ENCODE measurements around the gene CNTN5. TPM values are rescaled to one million over a fixed set of nuclear protein-coding genes. Genes with fewer than 3 reads are reported as not detected.

Gene CNTN5
- total RNA-seq, 1 donor from 2014 or later: not detected

DNA sequence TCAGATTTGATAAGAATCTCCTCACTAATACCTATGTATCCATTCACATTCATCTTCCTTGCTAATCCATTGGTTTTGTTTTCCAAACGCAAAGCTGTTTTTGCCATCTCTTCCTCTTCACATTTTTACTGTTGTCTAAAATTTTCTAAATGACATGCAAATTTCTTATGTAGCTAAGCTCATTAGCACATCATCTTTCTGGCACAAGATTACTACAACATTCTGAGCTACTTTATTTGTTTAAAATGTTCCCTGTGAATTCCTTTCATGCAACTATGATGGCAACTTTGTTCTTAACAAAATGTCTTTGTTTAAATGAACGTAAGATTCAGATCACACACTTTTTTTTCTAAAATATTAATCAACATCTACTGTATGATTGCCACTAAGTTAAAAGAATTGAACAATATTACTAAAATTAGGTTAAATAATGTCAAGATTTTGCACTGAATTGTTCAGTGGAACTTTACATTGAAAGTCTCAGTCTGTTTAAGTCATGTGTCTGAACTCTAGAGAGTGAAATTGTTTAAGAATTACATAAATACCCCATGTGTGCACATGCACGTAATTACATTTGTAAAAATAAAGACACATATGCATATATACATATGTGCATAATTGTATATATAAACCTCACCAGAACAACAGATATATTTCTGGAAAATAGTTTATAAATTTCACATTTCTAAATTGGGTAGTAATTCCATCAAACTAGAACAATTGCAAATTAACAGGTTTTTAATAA is 688.4 kb downstream of the CNTN5 start:
- H3K4me1 Mint-ChIP-seq (ENCODE audit: low read depth): no peaks in the 10 kb centered on the region
- H3K9me3 Mint-ChIP-seq: peaks cover 25% of the 10 kb centered on the region
- H3K4me3 Mint-ChIP-seq (ENCODE audit: low read depth): no peak overlapping the region
- H3K27me3 Mint-ChIP-seq (ENCODE audit: low read depth): no peaks in the 10 kb centered on the region
- DNase-seq (ENCODE audit: low spot score): no peak
- no peaks in the 10 kb centered on the region for H3K36me3 Mint-ChIP-seq (ENCODE audit: low read depth)
- intact Hi-C loops (cut with micrococcal nuclease): no loop called here
- H3K27ac Mint-ChIP-seq: no peak overlapping the region

DNA sequence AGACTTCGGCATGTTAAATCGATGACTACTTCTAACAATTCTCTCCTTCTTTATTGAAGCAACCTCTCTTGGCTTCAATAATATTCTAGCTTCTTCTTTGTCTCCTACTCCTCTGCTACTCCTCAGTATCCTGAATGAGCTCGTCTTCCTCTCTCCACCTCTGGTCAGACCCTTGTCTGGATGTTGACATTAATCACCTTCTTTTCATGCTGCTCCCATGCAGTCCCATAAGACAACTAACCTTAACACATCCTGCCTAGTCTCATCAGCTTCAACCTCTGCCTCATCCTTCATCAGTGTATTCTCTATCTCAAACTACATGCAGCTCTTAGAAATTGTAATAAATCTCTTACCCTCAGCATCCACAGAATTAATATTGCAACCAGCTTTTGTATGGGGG is 695.6 kb downstream of the CNTN5 start:
- H3K27ac Mint-ChIP-seq: no peak overlapping the region
- H3K27me3 Mint-ChIP-seq (ENCODE audit: low read depth): no peaks in the 10 kb centered on the region
- no peak overlapping the region for H3K4me3 Mint-ChIP-seq (ENCODE audit: low read depth)
- intact Hi-C loops (cut with micrococcal nuclease): no loop called here
- H3K9me3 Mint-ChIP-seq: peaks cover 40% of the 10 kb centered on the region
- no peak for DNase-seq (ENCODE audit: low spot score)
- no peaks in the 10 kb centered on the region for H3K36me3 Mint-ChIP-seq (ENCODE audit: low read depth)
- no peaks in the 10 kb centered on the region for H3K4me1 Mint-ChIP-seq (ENCODE audit: low read depth)

DNA sequence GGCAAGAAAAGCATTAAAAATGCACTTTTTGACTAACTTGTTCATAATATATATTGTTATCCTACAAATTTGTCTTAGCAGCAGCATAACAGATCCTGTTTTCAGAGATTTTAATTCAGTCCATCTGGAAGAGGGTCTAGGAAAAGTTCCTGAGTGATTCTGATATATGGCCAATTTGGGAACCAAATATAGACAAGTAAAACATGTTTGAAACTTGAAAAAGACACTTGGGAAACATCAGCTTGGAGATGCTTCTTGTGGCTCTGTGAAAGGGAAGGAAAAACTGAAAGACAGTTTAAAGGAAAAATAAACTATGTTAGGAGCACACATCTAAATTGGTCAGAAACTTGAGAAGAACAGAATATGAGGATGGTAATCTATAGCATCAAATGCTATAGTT is 697.5 kb downstream of the CNTN5 start:
- H3K9me3 Mint-ChIP-seq: peaks cover 34% of the 10 kb centered on the region
- H3K36me3 Mint-ChIP-seq (ENCODE audit: low read depth): no peaks in the 10 kb centered on the region
- DNase-seq (ENCODE audit: low spot score): no peak
- no peaks in the 10 kb centered on the region for H3K27me3 Mint-ChIP-seq (ENCODE audit: low read depth)
- intact Hi-C loops (cut with micrococcal nuclease): no loop called here
- H3K27ac Mint-ChIP-seq: no peak overlapping the region
- H3K4me3 Mint-ChIP-seq (ENCODE audit: low read depth): no peak overlapping the region
- no peaks in the 10 kb centered on the region for H3K4me1 Mint-ChIP-seq (ENCODE audit: low read depth)

DNA sequence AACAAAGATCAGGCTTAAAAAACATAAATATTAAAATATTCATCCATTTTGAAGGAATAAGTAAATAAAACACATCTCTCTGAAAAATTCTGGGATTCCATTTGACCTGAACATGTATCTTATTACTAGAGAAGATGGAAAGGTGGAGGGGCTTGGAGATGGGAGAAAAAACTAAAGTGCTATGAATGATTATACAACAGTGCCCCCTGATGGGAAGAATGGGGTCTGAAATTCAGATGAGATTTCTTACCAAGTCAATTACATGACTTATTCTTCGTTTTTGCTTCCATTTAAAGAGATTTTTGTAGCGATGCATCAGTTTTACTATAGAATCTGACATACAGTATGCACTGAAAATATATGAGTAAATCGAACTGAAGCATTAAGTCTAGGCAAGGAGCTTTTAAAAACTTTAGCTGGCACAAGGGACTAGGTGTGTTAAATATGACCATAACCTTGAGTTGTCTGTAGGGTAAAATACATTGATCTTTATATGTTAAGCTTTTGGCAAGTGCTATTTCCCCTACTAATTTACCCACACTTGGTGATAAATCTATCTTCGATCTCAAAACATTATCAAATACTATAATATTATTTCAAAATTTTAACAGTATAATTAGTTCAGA is 718.8 kb downstream of the CNTN5 start:
- no peak overlapping the region for H3K27ac Mint-ChIP-seq
- no peaks in the 10 kb centered on the region for H3K36me3 Mint-ChIP-seq (ENCODE audit: low read depth)
- H3K4me1 Mint-ChIP-seq (ENCODE audit: low read depth): no peaks in the 10 kb centered on the region
- DNase-seq (ENCODE audit: low spot score): no peak
- H3K4me3 Mint-ChIP-seq (ENCODE audit: low read depth): no peak overlapping the region
- intact Hi-C loops (cut with micrococcal nuclease): no loop called here
- peaks cover 9% of the 10 kb centered on the region for H3K9me3 Mint-ChIP-seq
- no peaks in the 10 kb centered on the region for H3K27me3 Mint-ChIP-seq (ENCODE audit: low read depth)

DNA sequence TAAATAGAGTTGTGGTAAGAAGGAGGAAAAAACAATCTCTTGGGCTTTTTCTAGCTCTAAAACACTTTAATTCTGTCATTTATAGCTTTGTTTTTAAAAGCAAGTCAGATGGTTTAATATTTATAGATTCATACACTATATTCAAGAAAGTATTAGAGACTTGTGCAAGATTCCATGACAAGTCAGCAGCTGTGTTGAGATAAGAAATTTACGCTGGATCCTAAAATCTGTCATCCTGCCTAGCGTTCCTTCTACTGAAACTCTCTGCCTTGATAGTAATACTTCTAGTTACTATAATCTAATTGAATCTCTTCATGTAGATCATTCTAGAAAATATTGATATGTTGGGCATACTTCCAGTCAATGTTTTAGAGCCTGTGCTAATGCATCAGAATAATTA is 721.8 kb downstream of the CNTN5 start:
- Mint-ChIP-seq H3K36me3 (ENCODE audit: low read depth) (no peaks in the 10 kb centered on the region), H3K4me1 (ENCODE audit: low read depth) (no peaks in the 10 kb centered on the region), H3K4me3 (ENCODE audit: low read depth) (no peak overlapping the region), H3K27ac (no peak overlapping the region), H3K27me3 (ENCODE audit: low read depth) (no peaks in the 10 kb centered on the region), H3K9me3 (peaks cover 5% of the 10 kb centered on the region)
- intact Hi-C loops (cut with micrococcal nuclease): no loop called here
- no peak for DNase-seq (ENCODE audit: low spot score)

DNA sequence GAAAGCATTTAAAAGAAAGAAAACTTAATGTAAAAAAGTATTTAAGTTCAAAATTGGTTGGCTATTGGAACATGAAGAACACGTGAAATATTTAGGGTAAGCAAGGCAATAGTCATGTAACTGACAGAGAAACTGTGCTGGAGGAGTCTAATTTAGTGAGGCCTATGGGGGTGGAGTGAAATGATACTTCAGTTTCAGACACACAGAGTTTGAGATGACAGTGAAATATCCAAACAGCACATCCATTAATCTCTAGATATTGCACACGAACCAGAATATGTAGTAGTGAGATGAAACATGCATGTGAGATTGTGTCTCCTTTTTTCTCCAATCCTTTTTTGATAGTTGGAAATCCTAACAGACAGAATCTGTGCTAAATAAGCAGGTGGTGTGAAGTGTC is 739.0 kb downstream of the CNTN5 start:
- Mint-ChIP-seq H3K4me3 (ENCODE audit: low read depth) (no peak overlapping the region), H3K27ac (no peak overlapping the region), H3K27me3 (ENCODE audit: low read depth) (no peaks in the 10 kb centered on the region), H3K9me3 (peaks cover 30% of the 10 kb centered on the region), H3K4me1 (ENCODE audit: low read depth) (no peaks in the 10 kb centered on the region), H3K36me3 (ENCODE audit: low read depth) (no peaks in the 10 kb centered on the region)
- intact Hi-C loops (cut with micrococcal nuclease): no loop called here
- DNase-seq (ENCODE audit: low spot score): no peak

DNA sequence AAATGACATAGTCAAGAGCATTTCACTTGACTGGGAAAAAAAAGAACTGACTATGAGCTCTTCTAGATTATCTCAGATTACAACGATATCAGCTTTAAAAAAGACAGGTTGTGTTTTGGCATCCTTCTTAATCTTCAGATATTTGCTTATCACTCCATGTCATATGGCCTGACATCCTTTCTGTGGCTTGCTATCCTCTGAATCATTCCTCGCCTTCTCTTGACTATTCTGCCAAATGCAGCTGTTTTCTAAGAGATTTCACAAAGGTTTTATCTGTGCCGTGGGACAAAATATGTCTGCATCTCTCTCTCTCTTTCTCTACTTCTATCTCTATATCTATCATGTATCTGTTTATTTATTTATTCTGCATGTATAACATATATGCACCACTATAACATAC is 746.1 kb downstream of the CNTN5 start:
- intact Hi-C loops (cut with micrococcal nuclease): no loop called here
- peaks cover 31% of the 10 kb centered on the region for H3K9me3 Mint-ChIP-seq
- H3K4me1 Mint-ChIP-seq (ENCODE audit: low read depth): no peaks in the 10 kb centered on the region
- H3K27ac Mint-ChIP-seq: no peak overlapping the region
- no peaks in the 10 kb centered on the region for H3K27me3 Mint-ChIP-seq (ENCODE audit: low read depth)
- no peak for DNase-seq (ENCODE audit: low spot score)
- no peak overlapping the region for H3K4me3 Mint-ChIP-seq (ENCODE audit: low read depth)
- H3K36me3 Mint-ChIP-seq (ENCODE audit: low read depth): no peaks in the 10 kb centered on the region

DNA sequence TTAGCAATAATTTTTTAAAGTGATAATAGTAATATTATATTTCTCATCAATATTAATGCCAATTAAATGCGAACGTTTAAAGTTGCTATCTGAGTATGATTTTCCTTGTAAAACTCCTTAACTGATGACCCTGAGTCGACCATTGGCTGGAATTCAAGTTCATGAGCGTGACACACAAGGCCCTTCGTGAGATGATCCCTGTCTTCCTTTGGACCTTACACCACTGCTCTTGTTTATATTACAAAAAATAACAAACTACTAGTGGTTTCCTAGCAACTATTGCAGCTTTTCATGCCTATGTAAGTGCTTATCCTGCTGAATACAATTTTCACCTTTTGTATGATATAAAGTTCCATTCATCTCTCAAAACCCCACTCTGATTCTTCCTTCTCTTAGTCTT is 752.9 kb downstream of the CNTN5 start:
- H3K27ac Mint-ChIP-seq: no peak overlapping the region
- no peaks in the 10 kb centered on the region for H3K4me1 Mint-ChIP-seq (ENCODE audit: low read depth)
- DNase-seq (ENCODE audit: low spot score): no peak
- no peaks in the 10 kb centered on the region for H3K27me3 Mint-ChIP-seq (ENCODE audit: low read depth)
- peaks cover 15% of the 10 kb centered on the region for H3K9me3 Mint-ChIP-seq
- intact Hi-C loops (cut with micrococcal nuclease): no loop called here
- H3K4me3 Mint-ChIP-seq (ENCODE audit: low read depth): no peak overlapping the region
- no peaks in the 10 kb centered on the region for H3K36me3 Mint-ChIP-seq (ENCODE audit: low read depth)

DNA sequence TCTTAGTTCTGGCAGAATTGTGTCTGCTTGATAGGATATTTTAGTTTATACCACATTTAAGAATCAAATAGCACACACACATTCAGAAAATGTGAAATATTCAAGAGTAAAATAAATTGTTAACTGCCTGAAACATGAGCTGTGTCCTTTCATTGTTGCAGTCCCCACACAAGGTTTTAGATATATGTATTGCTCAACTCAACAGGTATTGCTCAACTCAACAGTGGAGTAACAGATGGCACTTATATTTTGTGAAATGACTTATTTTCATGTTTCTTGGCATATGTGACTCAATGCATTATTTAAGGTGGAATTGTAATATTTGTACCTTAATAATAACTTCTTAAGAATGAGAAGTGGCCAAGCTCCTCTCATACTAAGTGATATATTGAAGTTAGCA is 760.3 kb downstream of the CNTN5 start:
- Mint-ChIP-seq H3K36me3 (ENCODE audit: low read depth) (no peaks in the 10 kb centered on the region), H3K27ac (no peak overlapping the region), H3K4me3 (ENCODE audit: low read depth) (no peak overlapping the region), H3K9me3 (peaks cover 27% of the 10 kb centered on the region), H3K4me1 (ENCODE audit: low read depth) (no peaks in the 10 kb centered on the region), H3K27me3 (ENCODE audit: low read depth) (no peaks in the 10 kb centered on the region)
- intact Hi-C loops (cut with micrococcal nuclease): no loop called here
- no peak for DNase-seq (ENCODE audit: low spot score)

DNA sequence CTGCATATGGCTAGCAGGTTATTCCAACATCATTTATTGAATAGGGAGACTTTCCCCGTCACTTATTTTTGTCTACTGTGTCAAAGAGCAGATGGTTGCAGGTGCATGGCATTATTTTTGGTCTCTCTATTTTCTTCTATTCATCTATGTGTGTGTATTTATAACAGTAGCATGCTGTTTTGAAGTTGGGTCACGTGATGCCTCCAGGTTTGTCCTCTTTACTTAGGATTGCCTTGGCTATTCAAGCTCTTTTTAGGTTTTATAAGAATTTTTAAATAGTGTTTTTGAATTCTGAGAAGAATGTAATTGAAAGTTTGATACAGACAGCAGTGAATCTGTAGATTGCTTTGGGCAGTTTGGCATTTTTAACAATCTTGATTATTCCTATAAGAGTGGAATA is 770.6 kb downstream of the CNTN5 start:
- H3K4me1 Mint-ChIP-seq (ENCODE audit: low read depth): no peaks in the 10 kb centered on the region
- H3K9me3 Mint-ChIP-seq: peaks cover 67% of the 10 kb centered on the region
- no peak overlapping the region for H3K4me3 Mint-ChIP-seq (ENCODE audit: low read depth)
- no peak overlapping the region for H3K27ac Mint-ChIP-seq
- H3K36me3 Mint-ChIP-seq (ENCODE audit: low read depth): no peaks in the 10 kb centered on the region
- no peak for DNase-seq (ENCODE audit: low spot score)
- no peaks in the 10 kb centered on the region for H3K27me3 Mint-ChIP-seq (ENCODE audit: low read depth)
- intact Hi-C loops (cut with micrococcal nuclease): no loop called here

DNA sequence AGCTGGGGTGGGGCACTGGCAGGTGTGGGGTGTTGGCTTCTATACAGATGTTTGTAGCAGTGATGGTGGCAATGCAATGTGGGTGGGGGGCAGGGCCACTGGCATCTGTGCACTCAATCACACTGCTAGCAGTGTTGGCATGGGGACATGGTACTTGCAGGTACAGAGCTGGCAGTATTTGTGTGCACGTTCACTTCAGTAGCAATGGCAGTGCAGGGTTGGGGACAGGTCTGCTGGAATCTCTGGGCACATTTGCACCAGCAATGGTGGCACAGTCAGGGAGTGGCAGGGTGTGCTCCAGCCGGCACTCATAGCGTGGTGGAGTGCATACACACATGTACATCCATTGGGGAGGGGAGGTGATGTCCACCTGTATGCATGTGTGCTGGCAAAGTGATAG is 775.2 kb downstream of the CNTN5 start:
- no peak for DNase-seq (ENCODE audit: low spot score)
- no peak overlapping the region for H3K27ac Mint-ChIP-seq
- H3K9me3 Mint-ChIP-seq: peaks cover 59% of the 10 kb centered on the region
- H3K27me3 Mint-ChIP-seq (ENCODE audit: low read depth): no peaks in the 10 kb centered on the region
- H3K4me1 Mint-ChIP-seq (ENCODE audit: low read depth): no peaks in the 10 kb centered on the region
- intact Hi-C loops (cut with micrococcal nuclease): no loop called here
- H3K36me3 Mint-ChIP-seq (ENCODE audit: low read depth): no peaks in the 10 kb centered on the region
- H3K4me3 Mint-ChIP-seq (ENCODE audit: low read depth): no peak overlapping the region

DNA sequence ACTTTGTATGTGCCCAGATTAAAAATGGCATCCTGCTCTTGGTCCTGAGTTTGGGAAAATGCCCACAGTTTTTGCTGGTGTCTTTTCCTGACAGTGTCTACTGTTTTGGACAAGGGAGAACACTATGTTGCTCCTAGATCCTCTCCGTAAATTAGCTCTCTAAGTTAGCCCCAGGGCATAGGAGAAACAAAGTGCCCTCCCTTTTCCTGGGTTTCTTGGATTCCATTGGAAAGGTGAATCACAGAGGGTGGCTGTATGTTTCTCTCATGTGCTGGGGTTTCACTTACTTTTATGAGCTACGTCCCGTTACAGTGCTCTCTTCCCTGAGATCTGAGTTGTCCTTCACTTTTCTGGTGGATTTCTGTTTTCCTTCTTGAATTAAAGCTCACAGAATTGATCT is 782.8 kb downstream of the CNTN5 start:
- no peak for DNase-seq (ENCODE audit: low spot score)
- H3K27me3 Mint-ChIP-seq (ENCODE audit: low read depth): no peaks in the 10 kb centered on the region
- H3K36me3 Mint-ChIP-seq (ENCODE audit: low read depth): no peaks in the 10 kb centered on the region
- no peak overlapping the region for H3K27ac Mint-ChIP-seq
- no peaks in the 10 kb centered on the region for H3K4me1 Mint-ChIP-seq (ENCODE audit: low read depth)
- no peak overlapping the region for H3K4me3 Mint-ChIP-seq (ENCODE audit: low read depth)
- H3K9me3 Mint-ChIP-seq: peaks cover 37% of the 10 kb centered on the region
- intact Hi-C loops (cut with micrococcal nuclease): no loop called here

DNA sequence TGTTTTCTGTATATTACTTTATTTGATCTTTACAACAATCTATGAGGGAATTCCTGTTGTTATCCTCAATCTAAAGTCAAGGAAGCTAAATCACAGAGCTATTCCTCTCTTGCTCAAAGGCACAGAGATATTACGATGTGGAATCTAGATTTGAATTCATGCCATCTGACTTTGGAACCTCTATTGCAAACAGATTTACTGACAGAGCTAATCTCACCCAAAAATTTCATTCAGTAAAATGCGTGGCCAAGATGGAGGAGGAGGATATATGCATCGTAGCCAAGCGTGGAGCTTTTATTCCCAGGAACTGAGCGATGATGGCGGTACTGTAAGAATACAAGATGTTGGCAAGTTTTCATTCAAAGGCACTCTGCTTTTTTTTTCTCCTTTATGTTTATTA is 791.8 kb downstream of the CNTN5 start:
- no peaks in the 10 kb centered on the region for H3K27me3 Mint-ChIP-seq (ENCODE audit: low read depth)
- no peak for DNase-seq (ENCODE audit: low spot score)
- H3K27ac Mint-ChIP-seq: no peak overlapping the region
- no peaks in the 10 kb centered on the region for H3K4me1 Mint-ChIP-seq (ENCODE audit: low read depth)
- H3K9me3 Mint-ChIP-seq: peaks cover 28% of the 10 kb centered on the region
- intact Hi-C loops (cut with micrococcal nuclease): no loop called here
- no peak overlapping the region for H3K4me3 Mint-ChIP-seq (ENCODE audit: low read depth)
- H3K36me3 Mint-ChIP-seq (ENCODE audit: low read depth): no peaks in the 10 kb centered on the region
